GM23338 (cell line): Measurements from ENCODE around the gene STX10. TPM values are rescaled to one million over a fixed set of nuclear protein-coding genes. Genes with fewer than 3 reads are reported as not detected.

Experiments
- CREB1 ChIP-seq: fragments of 250-450 bp; sonication (Bioruptor Pico); IDR thresholded peaks from 2 replicates; pipeline ENCODE4 v1.5.0; 2020; ENCODE audit warnings: low read depth, mild to moderate bottlenecking, moderate library complexity
- STAT1 ChIP-seq: IDR thresholded peaks from one replicate; pipeline ENCODE4 v1.6.1; 2016; ENCODE audit warnings: antibody characterized with exemption; ENCODE audit not compliant: unreplicated experiment
- ZNF114 ChIP-seq: fragments of 250-450 bp; sonication (Bioruptor Pico); IDR thresholded peaks from 2 replicates; pipeline ENCODE4 v1.5.0; 2020; ENCODE audit warnings: mild to moderate bottlenecking, moderate library complexity
- polyA plus RNA-seq: library from polyadenylated mRNA; unstranded; fragments of >200 nt; fragmentation: Nextera tagmentation; extraction: Ambion mirVana; gene quantifications from 2 replicates; pipeline ENCODE4 v1.2.1, GENCODE V29; 2016
- total RNA-seq: library from RNA; depleted of rRNA; stranded (reverse); fragments of >200 nt; shearing (Covaris generic); gene quantifications from 2 replicates; pipeline ENCODE4 v1.2.3, GENCODE V29; 2014
- TF ChIP-seq, protein P1 (sequence below): fragments of 250-450 bp; sonication (Bioruptor Pico); IDR thresholded peaks from 2 replicates; pipeline ENCODE4 v1.5.0; 2020; ENCODE audit warnings: mild to moderate bottlenecking, moderate library complexity
- TF ChIP-seq, protein P2 (sequence below): IDR thresholded peaks from 2 replicates; pipeline ENCODE4 v1.6.1; 2016; ENCODE audit warnings: antibody characterized with exemption
- TF ChIP-seq, protein P3 (sequence below), 2 experiments: fragments of 200-600 bp in 1 of 2; sonication (generic) in 1 of 2; conservative IDR thresholded peaks; 2 replicates each; pipeline versions ENCODE4 v1.5.1 to v1.6.1; 2016 to 2017; ENCODE audit warnings: antibody characterized with exemption in 2 of 2, low read depth in 2 of 2, mild to moderate bottlenecking in 2 of 2, moderate library complexity in 1 of 2
- TF ChIP-seq, protein P4 (sequence below): IDR thresholded peaks from one replicate; pipeline ENCODE4 v1.6.1; 2018; ENCODE audit warnings: antibody characterized with exemption; ENCODE audit not compliant: unreplicated experiment

STX10 gene
- total and polyA plus RNA-seq, 2 experiments from 2014 or later: 42.8 to 55.9 TPM

DNA sequence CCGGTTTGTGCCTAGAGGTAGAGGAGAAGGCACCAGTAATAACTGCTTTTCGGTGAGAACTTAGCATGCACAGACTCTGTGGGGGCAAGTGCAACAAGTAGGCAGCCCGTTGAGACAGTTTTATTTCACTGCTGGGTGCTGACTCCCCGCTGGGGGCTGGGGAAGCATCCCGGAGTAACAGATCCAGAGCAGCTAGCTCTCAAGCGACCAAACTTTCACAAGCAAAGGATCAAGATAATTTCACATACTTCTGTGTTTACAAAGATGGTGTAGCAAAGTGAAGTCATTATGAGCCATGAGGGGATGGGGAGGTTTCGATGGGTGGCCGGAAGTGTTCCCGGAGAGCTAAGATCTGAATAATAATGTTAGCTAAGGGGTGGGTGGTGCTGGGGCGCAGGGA, 29.4 kb downstream of the STX10 start (continued):
- TF ChIP-seq, protein P1, sequence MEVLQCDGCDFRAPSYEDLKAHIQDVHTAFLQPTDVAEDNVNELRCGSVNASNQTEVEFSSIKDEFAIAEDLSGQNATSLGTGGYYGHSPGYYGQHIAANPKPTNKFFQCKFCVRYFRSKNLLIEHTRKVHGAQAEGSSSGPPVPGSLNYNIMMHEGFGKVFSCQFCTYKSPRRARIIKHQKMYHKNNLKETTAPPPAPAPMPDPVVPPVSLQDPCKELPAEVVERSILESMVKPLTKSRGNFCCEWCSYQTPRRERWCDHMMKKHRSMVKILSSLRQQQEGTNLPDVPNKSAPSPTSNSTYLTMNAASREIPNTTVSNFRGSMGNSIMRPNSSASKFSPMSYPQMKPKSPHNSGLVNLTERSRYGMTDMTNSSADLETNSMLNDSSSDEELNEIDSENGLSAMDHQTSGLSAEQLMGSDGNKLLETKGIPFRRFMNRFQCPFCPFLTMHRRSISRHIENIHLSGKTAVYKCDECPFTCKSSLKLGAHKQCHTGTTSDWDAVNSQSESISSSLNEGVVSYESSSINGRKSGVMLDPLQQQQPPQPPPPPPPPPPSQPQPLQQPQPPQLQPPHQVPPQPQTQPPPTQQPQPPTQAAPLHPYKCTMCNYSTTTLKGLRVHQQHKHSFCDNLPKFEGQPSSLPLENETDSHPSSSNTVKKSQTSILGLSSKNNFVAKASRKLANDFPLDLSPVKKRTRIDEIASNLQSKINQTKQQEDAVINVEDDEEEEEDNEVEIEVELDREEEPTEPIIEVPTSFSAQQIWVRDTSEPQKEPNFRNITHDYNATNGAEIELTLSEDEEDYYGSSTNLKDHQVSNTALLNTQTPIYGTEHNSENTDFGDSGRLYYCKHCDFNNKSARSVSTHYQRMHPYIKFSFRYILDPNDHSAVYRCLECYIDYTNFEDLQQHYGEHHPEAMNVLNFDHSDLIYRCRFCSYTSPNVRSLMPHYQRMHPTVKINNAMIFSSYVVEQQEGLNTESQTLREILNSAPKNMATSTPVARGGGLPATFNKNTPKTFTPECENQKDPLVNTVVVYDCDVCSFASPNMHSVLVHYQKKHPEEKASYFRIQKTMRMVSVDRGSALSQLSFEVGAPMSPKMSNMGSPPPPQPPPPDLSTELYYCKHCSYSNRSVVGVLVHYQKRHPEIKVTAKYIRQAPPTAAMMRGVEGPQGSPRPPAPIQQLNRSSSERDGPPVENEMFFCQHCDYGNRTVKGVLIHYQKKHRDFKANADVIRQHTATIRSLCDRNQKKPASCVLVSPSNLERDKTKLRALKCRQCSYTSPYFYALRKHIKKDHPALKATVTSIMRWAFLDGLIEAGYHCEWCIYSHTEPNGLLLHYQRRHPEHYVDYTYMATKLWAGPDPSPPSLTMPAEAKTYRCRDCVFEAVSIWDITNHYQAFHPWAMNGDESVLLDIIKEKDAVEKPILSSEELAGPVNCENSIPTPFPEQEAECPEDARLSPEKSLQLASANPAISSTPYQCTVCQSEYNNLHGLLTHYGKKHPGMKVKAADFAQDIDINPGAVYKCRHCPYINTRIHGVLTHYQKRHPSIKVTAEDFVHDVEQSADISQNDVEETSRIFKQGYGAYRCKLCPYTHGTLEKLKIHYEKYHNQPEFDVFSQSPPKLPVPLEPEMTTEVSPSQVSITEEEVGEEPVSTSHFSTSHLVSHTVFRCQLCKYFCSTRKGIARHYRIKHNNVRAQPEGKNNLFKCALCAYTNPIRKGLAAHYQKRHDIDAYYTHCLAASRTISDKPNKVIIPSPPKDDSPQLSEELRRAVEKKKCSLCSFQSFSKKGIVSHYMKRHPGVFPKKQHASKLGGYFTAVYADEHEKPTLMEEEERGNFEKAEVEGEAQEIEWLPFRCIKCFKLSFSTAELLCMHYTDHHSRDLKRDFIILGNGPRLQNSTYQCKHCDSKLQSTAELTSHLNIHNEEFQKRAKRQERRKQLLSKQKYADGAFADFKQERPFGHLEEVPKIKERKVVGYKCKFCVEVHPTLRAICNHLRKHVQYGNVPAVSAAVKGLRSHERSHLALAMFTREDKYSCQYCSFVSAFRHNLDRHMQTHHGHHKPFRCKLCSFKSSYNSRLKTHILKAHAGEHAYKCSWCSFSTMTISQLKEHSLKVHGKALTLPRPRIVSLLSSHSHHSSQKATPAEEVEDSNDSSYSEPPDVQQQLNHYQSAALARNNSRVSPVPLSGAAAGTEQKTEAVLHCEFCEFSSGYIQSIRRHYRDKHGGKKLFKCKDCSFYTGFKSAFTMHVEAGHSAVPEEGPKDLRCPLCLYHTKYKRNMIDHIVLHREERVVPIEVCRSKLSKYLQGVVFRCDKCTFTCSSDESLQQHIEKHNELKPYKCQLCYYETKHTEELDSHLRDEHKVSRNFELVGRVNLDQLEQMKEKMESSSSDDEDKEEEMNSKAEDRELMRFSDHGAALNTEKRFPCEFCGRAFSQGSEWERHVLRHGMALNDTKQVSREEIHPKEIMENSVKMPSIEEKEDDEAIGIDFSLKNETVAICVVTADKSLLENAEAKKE (CRISPR knock-in tag): no peak
- TF ChIP-seq, protein P2, sequence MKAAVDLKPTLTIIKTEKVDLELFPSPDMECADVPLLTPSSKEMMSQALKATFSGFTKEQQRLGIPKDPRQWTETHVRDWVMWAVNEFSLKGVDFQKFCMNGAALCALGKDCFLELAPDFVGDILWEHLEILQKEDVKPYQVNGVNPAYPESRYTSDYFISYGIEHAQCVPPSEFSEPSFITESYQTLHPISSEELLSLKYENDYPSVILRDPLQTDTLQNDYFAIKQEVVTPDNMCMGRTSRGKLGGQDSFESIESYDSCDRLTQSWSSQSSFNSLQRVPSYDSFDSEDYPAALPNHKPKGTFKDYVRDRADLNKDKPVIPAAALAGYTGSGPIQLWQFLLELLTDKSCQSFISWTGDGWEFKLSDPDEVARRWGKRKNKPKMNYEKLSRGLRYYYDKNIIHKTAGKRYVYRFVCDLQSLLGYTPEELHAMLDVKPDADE: no peak
- no peak for TF ChIP-seq ZNF114 (CRISPR knock-in tag)
- TF ChIP-seq, protein P3, sequence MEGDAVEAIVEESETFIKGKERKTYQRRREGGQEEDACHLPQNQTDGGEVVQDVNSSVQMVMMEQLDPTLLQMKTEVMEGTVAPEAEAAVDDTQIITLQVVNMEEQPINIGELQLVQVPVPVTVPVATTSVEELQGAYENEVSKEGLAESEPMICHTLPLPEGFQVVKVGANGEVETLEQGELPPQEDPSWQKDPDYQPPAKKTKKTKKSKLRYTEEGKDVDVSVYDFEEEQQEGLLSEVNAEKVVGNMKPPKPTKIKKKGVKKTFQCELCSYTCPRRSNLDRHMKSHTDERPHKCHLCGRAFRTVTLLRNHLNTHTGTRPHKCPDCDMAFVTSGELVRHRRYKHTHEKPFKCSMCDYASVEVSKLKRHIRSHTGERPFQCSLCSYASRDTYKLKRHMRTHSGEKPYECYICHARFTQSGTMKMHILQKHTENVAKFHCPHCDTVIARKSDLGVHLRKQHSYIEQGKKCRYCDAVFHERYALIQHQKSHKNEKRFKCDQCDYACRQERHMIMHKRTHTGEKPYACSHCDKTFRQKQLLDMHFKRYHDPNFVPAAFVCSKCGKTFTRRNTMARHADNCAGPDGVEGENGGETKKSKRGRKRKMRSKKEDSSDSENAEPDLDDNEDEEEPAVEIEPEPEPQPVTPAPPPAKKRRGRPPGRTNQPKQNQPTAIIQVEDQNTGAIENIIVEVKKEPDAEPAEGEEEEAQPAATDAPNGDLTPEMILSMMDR (conservative IDR thresholded peaks at IDR 0.05; ENCODE audit: low read depth in 2 of 2): no peak
- TF ChIP-seq, protein P4, sequence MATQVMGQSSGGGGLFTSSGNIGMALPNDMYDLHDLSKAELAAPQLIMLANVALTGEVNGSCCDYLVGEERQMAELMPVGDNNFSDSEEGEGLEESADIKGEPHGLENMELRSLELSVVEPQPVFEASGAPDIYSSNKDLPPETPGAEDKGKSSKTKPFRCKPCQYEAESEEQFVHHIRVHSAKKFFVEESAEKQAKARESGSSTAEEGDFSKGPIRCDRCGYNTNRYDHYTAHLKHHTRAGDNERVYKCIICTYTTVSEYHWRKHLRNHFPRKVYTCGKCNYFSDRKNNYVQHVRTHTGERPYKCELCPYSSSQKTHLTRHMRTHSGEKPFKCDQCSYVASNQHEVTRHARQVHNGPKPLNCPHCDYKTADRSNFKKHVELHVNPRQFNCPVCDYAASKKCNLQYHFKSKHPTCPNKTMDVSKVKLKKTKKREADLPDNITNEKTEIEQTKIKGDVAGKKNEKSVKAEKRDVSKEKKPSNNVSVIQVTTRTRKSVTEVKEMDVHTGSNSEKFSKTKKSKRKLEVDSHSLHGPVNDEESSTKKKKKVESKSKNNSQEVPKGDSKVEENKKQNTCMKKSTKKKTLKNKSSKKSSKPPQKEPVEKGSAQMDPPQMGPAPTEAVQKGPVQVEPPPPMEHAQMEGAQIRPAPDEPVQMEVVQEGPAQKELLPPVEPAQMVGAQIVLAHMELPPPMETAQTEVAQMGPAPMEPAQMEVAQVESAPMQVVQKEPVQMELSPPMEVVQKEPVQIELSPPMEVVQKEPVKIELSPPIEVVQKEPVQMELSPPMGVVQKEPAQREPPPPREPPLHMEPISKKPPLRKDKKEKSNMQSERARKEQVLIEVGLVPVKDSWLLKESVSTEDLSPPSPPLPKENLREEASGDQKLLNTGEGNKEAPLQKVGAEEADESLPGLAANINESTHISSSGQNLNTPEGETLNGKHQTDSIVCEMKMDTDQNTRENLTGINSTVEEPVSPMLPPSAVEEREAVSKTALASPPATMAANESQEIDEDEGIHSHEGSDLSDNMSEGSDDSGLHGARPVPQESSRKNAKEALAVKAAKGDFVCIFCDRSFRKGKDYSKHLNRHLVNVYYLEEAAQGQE: no peak
- no peak for TF ChIP-seq STAT1
- no peak for TF ChIP-seq CREB1 (CRISPR knock-in tag)
